HG03066 (cell line): ENCODE data around the gene ADCY9.

Experiments used
- ATAC-seq: cut with Tn5 transposase; IDR thresholded peaks from one replicate; pipeline ENCODE4 v1.9.1; 2021; ENCODE audit warnings: low read depth; ENCODE audit not compliant: unreplicated experiment

Gene ADCY9

GRCh38 chr16:3986235-3986544, 130.1 kb downstream of the ADCY9 start:
- no peak for ATAC-seq

- no peak for ATAC-seq
Measured at GRCh38 chr16:3984111-3985060, 131.9 kb downstream of the ADCY9 start.

- ATAC-seq: no peak
Measured at GRCh38 chr16:3983081-3983520, 133.1 kb downstream of the ADCY9 start.

GRCh38 chr16:3982216-3982615, 134.0 kb downstream of the ADCY9 start:
- no peak for ATAC-seq

GRCh38 chr16:3980253-3981111, 135.8 kb downstream of the ADCY9 start:
- no peak for ATAC-seq

GRCh38 chr16:3979518-3979917, 136.7 kb downstream of the ADCY9 start:
- ATAC-seq: no peak

- no peak for ATAC-seq
Measured at GRCh38 chr16:3979070-3979469, 137.2 kb downstream of the ADCY9 start.

- ATAC-seq: no peak
Measured at GRCh38 chr16:3977376-3977775, 138.9 kb downstream of the ADCY9 start.

GRCh38 chr16:3974751-3975150, 141.5 kb downstream of the ADCY9 start:
- ATAC-seq: no peak

- ATAC-seq: no peak
Measured at GRCh38 chr16:3971706-3972105, 144.5 kb downstream of the ADCY9 start.

- ATAC-seq: no peak
Measured at GRCh38 chr16:3971261-3971660, 145.0 kb downstream of the ADCY9 start.

- no peak for ATAC-seq
Measured at GRCh38 chr16:3968551-3968950, 147.7 kb downstream of the ADCY9 start.

- no peak for ATAC-seq
Measured at GRCh38 chr16:3966681-3967080, 149.6 kb downstream of the ADCY9 start.

GRCh38 chr16:3965781-3966582, 150.3 kb downstream of the ADCY9 start:
- ATAC-seq: no peak

- ATAC-seq: no peak
Measured at GRCh38 chr16:3965306-3965705, 150.9 kb downstream of the ADCY9 start.

GRCh38 chr16:3964686-3965290, 151.5 kb downstream of the ADCY9 start:
- ATAC-seq: no peak

- ATAC-seq: no peak
Measured at GRCh38 chr16:3963886-3964685, 152.2 kb downstream of the ADCY9 start.

- ATAC-seq: no peak
Measured at GRCh38 chr16:3963203-3963602, 153.0 kb downstream of the ADCY9 start.

GRCh38 chr16:3961449-3961849, 154.8 kb downstream of the ADCY9 start:
- ATAC-seq: no peak
